SK-N-MC (cell line): Measurements from ENCODE around the gene BSDC1.

Source experiments
- DNase-seq: peaks from one replicate; pipeline ENCODE4 v3.0.0-alpha.2; 2011; ENCODE audit warnings: low read depth, low spot score
- H3K27ac ChIP-seq: fragments of 200-600 bp; sonication (generic); 2 replicates; pipeline ENCODE4 v1.5.1; 2016; ENCODE audit warnings: mixed run types
- H3K36me3 ChIP-seq: fragments of 200-600 bp; sonication (generic); 2 replicates; pipeline ENCODE4 v1.6.1; 2017; ENCODE audit warnings: antibody characterized with exemption, low read length, mixed read lengths; ENCODE audit not compliant: insufficient read depth
- H3K4me3 ChIP-seq: fragments of 200-600 bp; sonication (generic); 2 replicates; pipeline ENCODE4 v1.5.1; 2016
- H3K9ac ChIP-seq: fragments of 200-600 bp; sonication (generic); 2 replicates; pipeline ENCODE4 v1.8.0; 2017; ENCODE audit warnings: mixed run types, mixed read lengths; ENCODE audit not compliant: insufficient read length
- H3K9me3 ChIP-seq: fragments of 200-600 bp; sonication (generic); 2 replicates; pipeline ENCODE4 v1.6.1; 2017; ENCODE audit warnings: low read depth, mild to moderate bottlenecking, antibody characterized with exemption, low read length, moderate library complexity, mixed read lengths
- EZH2 ChIP-seq: fragments of 200-600 bp; sonication (generic); IDR thresholded peaks from one replicate; pipeline ENCODE4 v1.6.1; 2017; ENCODE audit warnings: antibody characterized with exemption
- FOXP2 ChIP-seq: optimal IDR thresholded peaks from 2 replicates; pipeline ENCODE3; 2011; ENCODE audit warnings: mild to moderate bottlenecking, moderate library complexity; ENCODE audit not compliant: insufficient read depth; ENCODE audit errors: extremely low read length, control extremely low read depth
- POLR2AphosphoS5 ChIP-seq: IDR thresholded peaks from 2 replicates; pipeline ENCODE4 v1.6.1; 2012; ENCODE audit warnings: mild to moderate bottlenecking, low read depth, low read length, borderline replicate concordance

Gene BSDC1

GRCh38 chr1:32353886-32354570, 40.2 kb downstream of the BSDC1 start:
- no peak overlapping the region for H3K27ac ChIP-seq
- no peak overlapping the region for H3K9ac ChIP-seq
- no peak overlapping the region for H3K4me3 ChIP-seq
- TF ChIP-seq EZH2, result no peak
- no peak for TF ChIP-seq POLR2AphosphoS5
- no peak for TF ChIP-seq FOXP2
- H3K36me3 ChIP-seq, result no peaks in the 10 kb centered on the region
- peaks cover 3% of the 10 kb centered on the region; the same call in 1 of the 2 replicates for H3K9me3 ChIP-seq
- DNase-seq, result no peak

- H3K36me3 ChIP-seq, result no peaks in the 10 kb centered on the region
- peaks cover 3% of the 10 kb centered on the region; the same call in 1 of the 2 replicates for H3K9me3 ChIP-seq
- no peak for TF ChIP-seq FOXP2
- no peak for TF ChIP-seq EZH2
- no peak for TF ChIP-seq POLR2AphosphoS5
- no peak overlapping the region for H3K4me3 ChIP-seq
- no peak overlapping the region for H3K9ac ChIP-seq
- DNase-seq, result no peak
- no peak overlapping the region for H3K27ac ChIP-seq
Observed at GRCh38 chr1:32353431-32353830, 40.8 kb downstream of the BSDC1 start.

GRCh38 chr1:32352831-32353383, 41.3 kb downstream of the BSDC1 start:
- TF ChIP-seq FOXP2 (no peak), EZH2 (no peak), POLR2AphosphoS5 (no peak)
- no peak overlapping the region for H3K4me3 ChIP-seq
- H3K36me3 ChIP-seq, result no peaks in the 10 kb centered on the region
- H3K9me3 ChIP-seq, result peaks cover 3% of the 10 kb centered on the region; the same call in 1 of the 2 replicates
- DNase-seq, result no peak
- no peak overlapping the region for H3K27ac ChIP-seq
- no peak overlapping the region for H3K9ac ChIP-seq

- H3K4me3 ChIP-seq, result peak overlapping the region; percentile 95
- TF ChIP-seq POLR2AphosphoS5, result no peak
- no peak for TF ChIP-seq EZH2
- no peak for TF ChIP-seq FOXP2
- DNase-seq, result no peak
- peak overlapping the region; percentile 86; the same call in 1 of the 2 replicates for H3K27ac ChIP-seq
- H3K9me3 ChIP-seq, result peaks cover 3% of the 10 kb centered on the region; the same call in 1 of the 2 replicates
- no peaks in the 10 kb centered on the region for H3K36me3 ChIP-seq
- peak overlapping the region; percentile 96 for H3K9ac ChIP-seq
Observed at GRCh38 chr1:32352239-32352745, 41.9 kb downstream of the BSDC1 start.

GRCh38 chr1:32351399-32352238, 42.6 kb downstream of the BSDC1 start:
- Histone ChIP-seq H3K36me3 (no peaks in the 10 kb centered on the region), H3K9me3 (peaks cover 3% of the 10 kb centered on the region; the same call in 1 of the 2 replicates), H3K27ac (peak overlapping the region; percentile 93), H3K4me3 (peak overlapping the region; percentile 95), H3K9ac (peak overlapping the region; percentile 96)
- peak; percentile 28 for DNase-seq
- no peak for TF ChIP-seq FOXP2
- TF ChIP-seq POLR2AphosphoS5, result peak; percentile 80

DNA sequence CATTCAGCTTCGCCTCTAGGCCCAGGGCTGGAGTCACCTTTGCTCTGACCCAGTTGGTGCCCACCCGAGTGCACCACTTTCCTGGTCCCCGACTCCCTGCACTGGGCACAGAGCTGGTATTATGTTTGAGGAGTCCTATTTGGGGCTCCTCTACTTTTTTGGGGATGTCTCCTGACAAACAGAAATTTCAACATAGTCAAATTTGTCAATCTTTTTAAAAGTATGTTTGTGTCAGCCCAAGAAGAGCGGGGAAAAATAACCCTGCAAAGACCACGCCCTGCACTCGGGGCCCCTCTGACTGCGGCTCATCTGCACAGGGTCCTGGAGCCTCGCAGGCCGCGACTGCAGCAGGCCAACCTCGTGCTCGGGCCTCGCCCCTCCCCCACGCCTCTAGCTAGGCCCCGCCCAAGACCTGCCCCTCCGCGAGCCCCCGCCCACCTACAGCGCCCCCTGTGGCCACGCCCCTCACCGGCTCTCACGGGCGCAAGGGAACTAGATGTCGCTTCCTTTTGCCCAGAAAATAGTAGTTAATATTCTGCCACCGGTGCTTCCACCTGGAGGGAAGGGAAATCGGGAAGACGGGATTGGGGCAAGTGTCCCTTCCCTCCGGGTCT, 43.3 kb downstream of the BSDC1 start:
- peak; percentile 26 for DNase-seq
- TF ChIP-seq FOXP2 (no peak), POLR2AphosphoS5 (no peak), EZH2 (no peak)

GRCh38 chr1:32349211-32349708, 45.0 kb downstream of the BSDC1 start:
- Histone ChIP-seq H3K36me3 (no peaks in the 10 kb centered on the region), H3K4me3 (no peak overlapping the region), H3K27ac (no peak overlapping the region), H3K9ac (no peak overlapping the region), H3K9me3 (peaks cover 3% of the 10 kb centered on the region; the same call in 1 of the 2 replicates)
- no peak for DNase-seq
- TF ChIP-seq POLR2AphosphoS5 (no peak), FOXP2 (no peak), EZH2 (no peak)

More for the DNA sequence above, 43.3 kb downstream of the BSDC1 start:
- Histone ChIP-seq H3K9me3 (peaks cover 3% of the 10 kb centered on the region; the same call in 1 of the 2 replicates), H3K36me3 (no peaks in the 10 kb centered on the region), H3K9ac (peak overlapping the region; percentile 66), H3K4me3 (peak overlapping the region; percentile 95), H3K27ac (peak overlapping the region; percentile 93)
